HL-60 (cell line): ENCODE results near the gene EYA2.

Source experiments
- DNase-seq, 2 experiments: peaks; one replicate each; pipeline ENCODE4 v3.0.0-alpha.2; 2010 to 2020; ENCODE audit warnings: low read depth in 1 of 2, low spot score in 1 of 2
- H3K27ac ChIP-seq: fragments of 250-450 bp; sonication (Bioruptor Pico); replicated peaks from 2 replicates; pipeline ENCODE4 v1.5.1; 2020; ENCODE audit warnings: mild to moderate bottlenecking, moderate library complexity
- H3K27me3 ChIP-seq: fragments of 250-450 bp; sonication (Bioruptor Pico); 2 replicates; pipeline ENCODE4 v1.5.1; 2021; ENCODE audit warnings: mild to moderate bottlenecking, moderate library complexity; ENCODE audit not compliant: insufficient read depth, poor library complexity, severe bottlenecking
- H3K4me3 ChIP-seq: replicated peaks from 2 replicates; pipeline ENCODE4 v1.5.1; 2011; ENCODE audit warnings: mild to moderate bottlenecking, control low read depth, low read length; ENCODE audit not compliant: insufficient read depth
- GABPA ChIP-seq: IDR thresholded peaks from 2 replicates; pipeline ENCODE4 v1.6.1; 2012; ENCODE audit warnings: low read depth
- POLR2AphosphoS5 ChIP-seq: IDR thresholded peaks from 2 replicates; pipeline ENCODE4 v1.6.1; 2012; ENCODE audit warnings: low read depth
- SPI1 ChIP-seq: IDR thresholded peaks from 2 replicates; pipeline ENCODE4 v1.6.1; 2012; ENCODE audit warnings: low read depth, mild to moderate bottlenecking, borderline replicate concordance
- TF ChIP-seq, protein P1 (sequence below): IDR thresholded peaks from 2 replicates; pipeline ENCODE4 v1.6.1; 2012; ENCODE audit warnings: low read depth; ENCODE audit not compliant: insufficient replicate concordance
- TF ChIP-seq, protein P2 (sequence below): IDR thresholded peaks from one replicate; pipeline ENCODE4 v1.5.1; 2011; ENCODE audit warnings: low read length, control low read depth, inconsistent platforms; ENCODE audit not compliant: insufficient read depth

The EYA2 gene

DNA sequence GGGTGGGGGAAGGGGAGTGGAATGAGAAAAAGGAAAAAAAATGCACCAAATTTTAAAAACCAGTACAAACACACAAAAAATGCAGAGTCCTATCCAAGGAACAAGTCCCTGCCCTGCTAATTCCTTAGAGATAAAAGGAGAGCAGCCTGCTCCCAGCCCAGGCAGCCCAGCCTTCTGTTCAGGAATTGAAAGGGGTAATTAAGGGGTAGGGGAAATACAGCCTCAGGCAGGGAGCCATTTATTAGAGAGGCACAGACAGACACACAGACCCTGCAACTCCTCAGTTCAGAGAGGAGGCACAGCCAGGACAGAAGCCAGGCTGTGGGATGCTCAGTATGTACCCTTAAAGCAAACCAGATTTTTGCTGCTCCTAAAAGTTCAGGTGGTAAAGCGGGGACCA, 137.2 kb downstream of the EYA2 start:
- no peak overlapping the region for H3K27ac ChIP-seq
- H3K27me3 ChIP-seq = no peaks in the 10 kb centered on the region
- no peak overlapping the region for H3K4me3 ChIP-seq
- no peak for DNase-seq
- no peak for TF ChIP-seq SPI1
- TF ChIP-seq, protein P1, sequence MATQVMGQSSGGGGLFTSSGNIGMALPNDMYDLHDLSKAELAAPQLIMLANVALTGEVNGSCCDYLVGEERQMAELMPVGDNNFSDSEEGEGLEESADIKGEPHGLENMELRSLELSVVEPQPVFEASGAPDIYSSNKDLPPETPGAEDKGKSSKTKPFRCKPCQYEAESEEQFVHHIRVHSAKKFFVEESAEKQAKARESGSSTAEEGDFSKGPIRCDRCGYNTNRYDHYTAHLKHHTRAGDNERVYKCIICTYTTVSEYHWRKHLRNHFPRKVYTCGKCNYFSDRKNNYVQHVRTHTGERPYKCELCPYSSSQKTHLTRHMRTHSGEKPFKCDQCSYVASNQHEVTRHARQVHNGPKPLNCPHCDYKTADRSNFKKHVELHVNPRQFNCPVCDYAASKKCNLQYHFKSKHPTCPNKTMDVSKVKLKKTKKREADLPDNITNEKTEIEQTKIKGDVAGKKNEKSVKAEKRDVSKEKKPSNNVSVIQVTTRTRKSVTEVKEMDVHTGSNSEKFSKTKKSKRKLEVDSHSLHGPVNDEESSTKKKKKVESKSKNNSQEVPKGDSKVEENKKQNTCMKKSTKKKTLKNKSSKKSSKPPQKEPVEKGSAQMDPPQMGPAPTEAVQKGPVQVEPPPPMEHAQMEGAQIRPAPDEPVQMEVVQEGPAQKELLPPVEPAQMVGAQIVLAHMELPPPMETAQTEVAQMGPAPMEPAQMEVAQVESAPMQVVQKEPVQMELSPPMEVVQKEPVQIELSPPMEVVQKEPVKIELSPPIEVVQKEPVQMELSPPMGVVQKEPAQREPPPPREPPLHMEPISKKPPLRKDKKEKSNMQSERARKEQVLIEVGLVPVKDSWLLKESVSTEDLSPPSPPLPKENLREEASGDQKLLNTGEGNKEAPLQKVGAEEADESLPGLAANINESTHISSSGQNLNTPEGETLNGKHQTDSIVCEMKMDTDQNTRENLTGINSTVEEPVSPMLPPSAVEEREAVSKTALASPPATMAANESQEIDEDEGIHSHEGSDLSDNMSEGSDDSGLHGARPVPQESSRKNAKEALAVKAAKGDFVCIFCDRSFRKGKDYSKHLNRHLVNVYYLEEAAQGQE = no peak

DNA sequence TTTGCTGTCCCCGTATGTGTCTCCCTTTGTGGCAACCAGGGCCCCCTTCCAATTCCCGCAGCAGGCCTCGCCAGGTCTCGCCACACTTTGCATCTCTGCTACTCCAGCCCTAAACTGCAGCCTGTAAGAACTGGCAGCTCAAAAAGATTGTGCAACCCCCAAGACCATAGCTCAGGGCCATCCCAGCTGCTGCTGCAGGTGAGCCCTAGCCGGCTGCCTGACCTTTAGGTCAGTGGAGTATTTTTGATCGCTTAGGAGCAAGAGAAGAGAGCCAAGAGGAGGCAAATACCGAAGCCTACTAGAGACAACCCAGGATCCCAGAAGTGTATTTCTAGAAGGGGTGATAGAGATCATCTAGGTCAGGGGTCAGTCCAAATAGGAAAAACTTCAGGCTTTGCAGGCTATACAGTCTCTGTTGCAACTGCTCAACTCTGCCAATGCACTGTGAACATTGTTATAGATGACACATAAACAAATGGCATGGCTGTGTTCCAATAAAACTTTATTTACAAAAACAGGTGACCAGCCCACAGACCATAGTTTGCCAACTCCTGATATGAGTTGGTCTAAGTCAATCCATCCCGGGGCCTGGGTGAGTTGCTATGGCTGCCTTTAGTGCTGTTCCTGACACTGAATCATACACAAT, 138.4 kb downstream of the EYA2 start:
- Histone ChIP-seq H3K27ac (no peak overlapping the region), H3K27me3 (no peaks in the 10 kb centered on the region), H3K4me3 (no peak overlapping the region)
- TF ChIP-seq SPI1 (no peak), POLR2AphosphoS5 (no peak)
- TF ChIP-seq, protein P2, sequence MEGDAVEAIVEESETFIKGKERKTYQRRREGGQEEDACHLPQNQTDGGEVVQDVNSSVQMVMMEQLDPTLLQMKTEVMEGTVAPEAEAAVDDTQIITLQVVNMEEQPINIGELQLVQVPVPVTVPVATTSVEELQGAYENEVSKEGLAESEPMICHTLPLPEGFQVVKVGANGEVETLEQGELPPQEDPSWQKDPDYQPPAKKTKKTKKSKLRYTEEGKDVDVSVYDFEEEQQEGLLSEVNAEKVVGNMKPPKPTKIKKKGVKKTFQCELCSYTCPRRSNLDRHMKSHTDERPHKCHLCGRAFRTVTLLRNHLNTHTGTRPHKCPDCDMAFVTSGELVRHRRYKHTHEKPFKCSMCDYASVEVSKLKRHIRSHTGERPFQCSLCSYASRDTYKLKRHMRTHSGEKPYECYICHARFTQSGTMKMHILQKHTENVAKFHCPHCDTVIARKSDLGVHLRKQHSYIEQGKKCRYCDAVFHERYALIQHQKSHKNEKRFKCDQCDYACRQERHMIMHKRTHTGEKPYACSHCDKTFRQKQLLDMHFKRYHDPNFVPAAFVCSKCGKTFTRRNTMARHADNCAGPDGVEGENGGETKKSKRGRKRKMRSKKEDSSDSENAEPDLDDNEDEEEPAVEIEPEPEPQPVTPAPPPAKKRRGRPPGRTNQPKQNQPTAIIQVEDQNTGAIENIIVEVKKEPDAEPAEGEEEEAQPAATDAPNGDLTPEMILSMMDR = no peak
- TF ChIP-seq, protein P1 = no peak
- DNase-seq = no peak

DNA sequence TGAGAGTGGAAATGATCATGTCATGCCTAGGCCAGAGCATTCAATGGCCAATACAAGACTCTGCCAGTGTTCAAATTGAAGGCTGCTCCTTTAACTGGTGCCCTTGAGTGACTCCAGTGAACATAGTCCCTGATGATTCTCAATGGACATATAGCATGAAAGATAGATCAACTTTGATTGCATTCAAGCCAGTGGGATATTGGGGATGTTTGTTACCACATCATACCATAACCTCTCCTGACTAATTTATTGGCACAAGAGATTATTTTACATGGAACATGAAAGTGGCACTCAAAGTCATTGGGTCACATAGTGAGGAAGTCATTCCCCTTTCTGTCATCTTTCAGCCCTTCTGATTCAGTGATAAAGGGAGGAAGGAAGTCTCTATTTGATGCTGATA, 139.0 kb downstream of the EYA2 start:
- Histone ChIP-seq H3K4me3 (no peak overlapping the region), H3K27me3 (no peaks in the 10 kb centered on the region), H3K27ac (no peak overlapping the region)
- TF ChIP-seq GABPA (no peak), SPI1 (no peak), POLR2AphosphoS5 (no peak)
- TF ChIP-seq, protein P1 = no peak
- TF ChIP-seq, protein P2 = no peak
- DNase-seq = no peak
